Measurements from ENCODE around the gene SCN1B. TPM values are rescaled to one million over a fixed set of nuclear protein-coding genes. Genes with fewer than 3 reads are reported as not detected.
"Not testable (repeated sequence)": the region's sequence is repeated elsewhere in the genome, so short reads cannot be mapped to it uniquely, and the experiment has no call there.

Gene SCN1B
- total RNA-seq, 1 experiment from 2014 or later, result 1.4 TPM

GRCh38 chr19:35015954-35016351 lies 14.3 kb upstream of the SCN1B start:
- no peak for DNase-seq (ENCODE audit: low read depth)

DNA sequence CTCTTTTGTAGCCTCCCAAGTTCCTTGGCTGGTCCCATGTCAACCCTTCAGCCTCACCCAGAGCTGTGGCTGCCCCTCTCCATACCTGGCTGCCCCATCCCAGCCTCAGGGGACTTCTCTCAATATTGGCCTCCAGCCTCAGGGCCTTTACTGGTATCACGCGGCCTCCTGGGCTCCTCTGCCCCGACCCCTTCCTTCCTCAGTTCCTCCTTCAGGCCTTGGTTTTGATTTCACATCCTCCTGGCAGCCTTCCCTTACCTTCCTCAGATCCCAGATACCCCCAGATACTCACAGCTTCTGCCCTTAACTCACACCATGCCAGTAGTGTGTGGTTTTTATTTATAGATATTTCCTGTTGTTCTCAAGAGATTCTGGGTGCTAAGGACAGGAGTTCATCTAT lies 12.8 kb upstream of the SCN1B start:
- DNase-seq (ENCODE audit: low read depth), result no peak

DNA sequence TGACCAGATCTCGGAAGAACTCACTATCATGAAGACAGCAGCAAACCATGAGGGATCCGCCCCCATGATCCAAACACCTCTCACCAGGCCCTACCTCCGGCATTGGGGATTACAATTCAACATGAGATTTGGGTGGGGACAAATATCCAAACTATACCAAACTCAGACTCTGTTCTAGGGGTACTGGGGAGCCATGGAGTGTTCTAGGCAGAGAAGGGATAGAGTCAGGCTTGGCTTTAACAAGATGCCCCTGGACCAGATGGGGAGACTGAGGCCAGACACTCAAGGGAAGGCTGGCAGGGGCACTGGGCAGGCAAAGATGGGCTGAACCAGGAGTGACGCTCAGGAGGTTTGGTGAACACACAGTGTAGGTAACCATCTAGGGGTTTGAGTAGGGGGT lies 11.9 kb upstream of the SCN1B start:
- DNase-seq (ENCODE audit: low read depth), result no peak

- DNase-seq (ENCODE audit: low read depth), result no peak
Observed at GRCh38 chr19:35019144-35019543, 11.1 kb upstream of the SCN1B start.

- no peak for DNase-seq (ENCODE audit: low read depth)
Observed at GRCh38 chr19:35021016-35021415, 9.3 kb upstream of the SCN1B start.

- no peak for DNase-seq (ENCODE audit: low read depth)
Observed at GRCh38 chr19:35021596-35021995, 8.7 kb upstream of the SCN1B start.

DNA sequence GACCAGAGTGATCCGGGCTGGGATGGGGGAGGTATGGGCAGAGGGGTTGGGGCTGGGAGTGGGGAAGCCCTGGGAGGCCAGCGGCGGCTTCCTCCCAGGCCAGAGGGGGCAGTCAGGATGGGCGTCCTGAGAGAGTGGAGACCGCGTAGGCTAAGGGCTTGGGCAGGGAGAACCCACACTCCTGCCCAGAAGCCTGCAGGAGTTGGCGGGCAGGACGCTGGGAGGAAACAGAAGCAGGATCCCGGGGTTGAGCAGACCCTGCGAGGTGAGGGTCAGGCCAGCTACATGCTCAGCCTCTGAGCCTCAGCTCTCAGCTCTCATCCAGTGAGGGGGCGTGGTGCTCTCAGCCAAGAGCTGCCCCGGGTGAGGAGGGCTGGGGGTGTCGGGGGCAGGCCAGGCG lies 7.8 kb upstream of the SCN1B start:
- no peak for DNase-seq (ENCODE audit: low read depth)

- no peak for DNase-seq (ENCODE audit: low read depth)
Observed at GRCh38 chr19:35023428-35023827, 6.8 kb upstream of the SCN1B start.

GRCh38 chr19:35024095-35024494 lies 6.2 kb upstream of the SCN1B start:
- DNase-seq (ENCODE audit: low read depth), result no peak

GRCh38 chr19:35025969-35026368 lies 4.3 kb upstream of the SCN1B start:
- no peak for DNase-seq (ENCODE audit: low read depth)

GRCh38 chr19:35026418-35026817 lies 3.9 kb upstream of the SCN1B start:
- DNase-seq (ENCODE audit: low read depth), result no peak

GRCh38 chr19:35027009-35027408 lies 3.3 kb upstream of the SCN1B start:
- no peak for DNase-seq (ENCODE audit: low read depth)

GRCh38 chr19:35027851-35028599 lies 2.2 kb upstream of the SCN1B start:
- peak; percentile 36 for DNase-seq (ENCODE audit: low read depth)

GRCh38 chr19:35028600-35028885 lies 1.7 kb upstream of the SCN1B start:
- not testable (repeated sequence) for DNase-seq (ENCODE audit: low read depth)

GRCh38 chr19:35029275-35029736 lies 964 bp upstream of the SCN1B start:
- DNase-seq (ENCODE audit: low read depth), result not testable (repeated sequence)

- no peak for DNase-seq (ENCODE audit: low read depth)
Observed at GRCh38 chr19:35029737-35030256, 473 bp upstream of the SCN1B start.

DNA sequence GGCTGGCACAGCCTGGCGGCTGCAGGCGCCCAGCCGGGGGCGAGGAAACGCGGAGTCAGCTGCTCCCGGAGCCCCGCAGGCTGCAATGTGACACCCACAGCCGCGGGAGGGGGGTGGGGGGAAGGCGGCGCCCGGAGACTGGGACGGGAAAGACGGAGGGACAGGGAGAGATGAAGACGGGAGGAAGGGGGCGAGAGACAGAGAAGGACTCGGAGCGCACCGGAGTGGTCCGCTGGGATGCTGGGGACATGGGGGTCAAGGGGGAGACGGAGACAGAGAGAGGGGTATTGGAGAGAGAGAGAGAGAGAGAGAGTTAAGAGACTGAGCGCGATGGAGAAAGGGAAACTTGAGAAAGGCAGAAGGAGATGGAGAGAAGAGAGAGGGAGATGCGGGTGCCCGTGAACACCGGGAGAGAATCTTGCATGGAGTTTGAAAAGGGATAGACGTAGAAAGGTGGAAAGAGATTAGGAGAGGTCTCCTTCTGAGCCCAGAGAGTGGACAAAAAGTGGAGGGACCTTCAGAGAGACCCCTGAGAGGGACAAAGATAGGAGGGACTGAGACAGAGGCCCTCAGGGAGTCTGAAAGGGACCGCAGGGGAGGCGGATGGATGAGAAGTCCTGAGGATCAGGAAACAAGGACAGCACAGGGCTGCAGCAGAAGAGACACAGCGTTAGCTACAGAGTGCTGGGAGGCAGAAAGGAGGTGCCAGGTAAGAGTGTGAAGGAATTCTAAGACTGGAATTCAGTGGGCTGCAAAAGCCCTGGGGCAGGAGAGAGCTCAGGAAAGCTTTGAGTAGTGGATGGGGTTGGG lies 1.0 kb downstream of the SCN1B start:
- DNase-seq (ENCODE audit: low read depth), result no peak

GRCh38 chr19:35032356-35032865 lies 2.1 kb downstream of the SCN1B start:
- DNase-seq (ENCODE audit: low read depth), result no peak

- no peak for DNase-seq (ENCODE audit: low read depth)
Observed at GRCh38 chr19:35033067-35034004, 3.1 kb downstream of the SCN1B start.

- no peak for DNase-seq (ENCODE audit: low read depth)
Observed at GRCh38 chr19:35034005-35034502, 3.8 kb downstream of the SCN1B start.
